GM12801 (cell line): Measurements from ENCODE around the gene CX3CL1.

Source experiments
- CTCF ChIP-seq: IDR thresholded peaks from one replicate; pipeline ENCODE4 v1.5.1; 2011; ENCODE audit warnings: control low read depth; ENCODE audit not compliant: insufficient read length; ENCODE audit errors: extremely low read depth

The CX3CL1 gene

GRCh38 chr16:57349212-57350031, 22.9 kb upstream of the CX3CL1 start:
- TF ChIP-seq CTCF = no peak

DNA sequence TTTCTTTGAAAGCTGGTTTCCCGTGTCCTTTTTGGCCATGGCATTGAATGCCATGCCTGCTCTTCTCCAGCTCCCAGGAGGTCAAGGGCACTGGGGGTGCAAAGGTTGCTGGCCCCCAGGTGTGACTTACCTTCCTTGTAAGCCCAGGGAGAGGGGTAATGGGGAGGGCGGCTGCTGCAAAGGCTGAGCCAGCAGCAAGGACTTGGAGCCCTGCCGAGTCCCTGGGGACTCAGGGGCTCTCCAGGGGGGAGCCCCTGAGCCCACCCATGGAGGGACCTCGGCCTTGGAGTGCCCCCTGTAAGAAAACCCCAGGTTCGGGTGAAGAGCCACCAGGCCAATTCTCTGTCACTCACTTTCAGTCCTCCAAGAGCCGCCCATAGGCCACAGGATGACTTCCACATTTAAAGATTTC, 19.6 kb upstream of the CX3CL1 start:
- TF ChIP-seq CTCF = no peak

- TF ChIP-seq CTCF = no peak
Measured at GRCh38 chr16:57354311-57354710, 18.0 kb upstream of the CX3CL1 start.

DNA sequence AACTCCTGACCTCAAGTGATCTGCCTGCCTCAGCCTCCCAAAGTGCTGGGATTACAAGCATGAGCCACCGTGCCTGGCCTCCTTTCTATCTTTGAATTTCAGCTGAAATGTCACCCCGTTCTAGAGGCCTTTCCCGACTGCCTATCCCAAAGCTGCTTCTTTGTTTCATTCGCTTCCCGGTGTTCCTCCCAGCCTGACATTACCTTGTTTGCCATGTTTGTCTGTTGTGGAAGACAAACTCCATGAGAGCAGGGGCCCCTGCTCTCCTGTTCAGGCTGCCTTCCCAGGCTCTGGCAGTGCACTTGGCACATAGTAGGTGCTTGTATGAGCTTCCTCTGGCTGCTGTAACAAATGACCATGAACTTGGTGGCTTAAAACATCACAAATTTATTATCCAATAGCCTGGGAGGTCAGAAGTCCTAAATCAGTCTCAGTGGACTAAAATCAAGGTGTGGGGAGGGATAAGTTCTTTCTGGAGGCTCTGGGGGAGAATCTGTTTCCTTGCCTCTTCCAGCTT, 16.3 kb upstream of the CX3CL1 start:
- no peak for TF ChIP-seq CTCF

GRCh38 chr16:57356547-57356946, 15.7 kb upstream of the CX3CL1 start:
- no peak for TF ChIP-seq CTCF

DNA sequence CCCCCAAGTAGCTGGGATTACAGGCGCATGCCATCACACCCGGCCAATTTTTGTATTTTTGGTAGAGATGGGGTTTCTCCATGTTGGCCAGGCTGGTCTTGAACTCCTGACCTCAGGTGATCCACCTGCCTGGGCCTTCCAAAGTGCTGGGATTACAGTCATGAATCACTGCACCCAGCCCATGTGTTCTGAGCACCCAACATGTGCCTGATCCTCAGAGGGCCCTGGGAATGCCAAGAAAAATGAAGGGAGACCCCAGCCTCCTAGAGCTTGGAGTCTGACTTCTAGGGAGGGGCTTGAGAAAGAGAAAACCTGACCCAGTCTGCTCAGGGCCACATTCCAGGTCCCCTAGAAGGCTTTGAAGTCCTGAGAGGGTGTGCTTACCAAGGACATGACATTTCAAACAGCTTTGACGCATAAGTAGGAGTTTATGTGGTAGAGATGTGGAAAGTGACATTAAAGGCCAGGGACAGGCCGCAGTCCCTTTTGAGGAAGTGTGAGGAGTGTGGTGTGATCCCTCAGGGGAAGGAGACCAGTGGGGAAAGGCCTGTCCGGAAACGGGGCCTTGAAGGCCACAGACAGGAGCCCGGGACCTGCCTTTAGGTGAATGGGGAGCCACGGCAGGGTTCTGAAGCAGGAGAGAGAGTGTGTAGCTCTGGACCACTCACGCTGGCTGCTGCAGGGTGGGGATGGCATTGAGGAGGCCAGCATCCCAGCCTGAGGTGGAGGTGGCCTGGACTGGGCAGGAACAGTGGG, 14.8 kb upstream of the CX3CL1 start:
- TF ChIP-seq CTCF = no peak

GRCh38 chr16:57358086-57358420, 14.2 kb upstream of the CX3CL1 start:
- TF ChIP-seq CTCF = no peak
